Left renal cortex interstitium (tissue), 4 donors: Measurements from ENCODE around the gene NAV2. TPM values are rescaled to one million over a fixed set of nuclear protein-coding genes. Genes with fewer than 3 reads are reported as not detected.
"Not testable (repeated sequence)": the region's sequence is repeated elsewhere in the genome, so short reads cannot be mapped to it uniquely, and the experiment has no call there.

Experiments used
- DNase-seq, 4 donors: peaks; one replicate each; pipeline ENCODE4 v3.0.0-alpha.2; 2013; ENCODE audit warnings: low read depth in 4 of 4, low spot score in 2 of 4, missing footprints in 1 of 4
- polyA plus RNA-seq, 4 donors: library from polyadenylated mRNA; unstranded; fragments of 120-200 nt; gene quantifications; one replicate each; pipeline ENCODE4 v1.2.1, GENCODE V29; 2013; ENCODE audit not compliant: insufficient read length in 4 of 4

NAV2 gene
- polyA plus RNA-seq, 4 donors = 29.7 to 61.7 (median 39.1) TPM

- no peak for DNase-seq
Observed at GRCh38 chr11:19938866-19939265, 226.2 kb downstream of the NAV2 start.

GRCh38 chr11:19939415-19939929 is 226.8 kb downstream of the NAV2 start:
- no peak for DNase-seq

GRCh38 chr11:19940831-19941230 is 228.2 kb downstream of the NAV2 start:
- no peak for DNase-seq

GRCh38 chr11:19946681-19947080 is 234.0 kb downstream of the NAV2 start:
- DNase-seq = no peak

- DNase-seq = no peak
Observed at GRCh38 chr11:19947537-19948114, 235.0 kb downstream of the NAV2 start.

GRCh38 chr11:19949606-19950005 is 237.0 kb downstream of the NAV2 start:
- DNase-seq = no peak

GRCh38 chr11:19951558-19952115 is 239.0 kb downstream of the NAV2 start:
- peak in 2 of 4 donors; percentile 58 to 68 for DNase-seq

GRCh38 chr11:19952116-19952605 is 239.5 kb downstream of the NAV2 start:
- no peak for DNase-seq

- DNase-seq = no peak
Observed at GRCh38 chr11:19952911-19953310, 240.3 kb downstream of the NAV2 start.

- DNase-seq = no peak
Observed at GRCh38 chr11:19953336-19953735, 240.7 kb downstream of the NAV2 start.

GRCh38 chr11:19953909-19954308 is 241.3 kb downstream of the NAV2 start:
- no peak for DNase-seq

GRCh38 chr11:19954899-19955298 is 242.3 kb downstream of the NAV2 start:
- no peak for DNase-seq

- no peak for DNase-seq
Observed at GRCh38 chr11:19955660-19956059, 243.0 kb downstream of the NAV2 start.

- DNase-seq = no peak
Observed at GRCh38 chr11:19956228-19956627, 243.6 kb downstream of the NAV2 start.

- no peak for DNase-seq
Observed at GRCh38 chr11:19957294-19957943, 244.8 kb downstream of the NAV2 start.

- no peak for DNase-seq
Observed at GRCh38 chr11:19958204-19958603, 245.6 kb downstream of the NAV2 start.

- DNase-seq = no peak
Observed at GRCh38 chr11:19959210-19959609, 246.6 kb downstream of the NAV2 start.

GRCh38 chr11:19959648-19960059 is 247.0 kb downstream of the NAV2 start:
- DNase-seq = no peak

- DNase-seq = not testable (repeated sequence)
Observed at GRCh38 chr11:19960410-19960809, 247.8 kb downstream of the NAV2 start.

- DNase-seq = no peak
Observed at GRCh38 chr11:19961225-19961624, 248.6 kb downstream of the NAV2 start.

- DNase-seq = no peak
Observed at GRCh38 chr11:19962053-19962800, 249.6 kb downstream of the NAV2 start.
